Suppressor macrophage treated with lipopolysaccharide for 1 hour (primary cell): ENCODE data around the gene CCDC177.

Experiments
- DNase-seq, 3 donors: peaks; one replicate each; pipeline ENCODE4 v3.0.0-alpha.2; 2020 to 2022

The CCDC177 gene

DNA sequence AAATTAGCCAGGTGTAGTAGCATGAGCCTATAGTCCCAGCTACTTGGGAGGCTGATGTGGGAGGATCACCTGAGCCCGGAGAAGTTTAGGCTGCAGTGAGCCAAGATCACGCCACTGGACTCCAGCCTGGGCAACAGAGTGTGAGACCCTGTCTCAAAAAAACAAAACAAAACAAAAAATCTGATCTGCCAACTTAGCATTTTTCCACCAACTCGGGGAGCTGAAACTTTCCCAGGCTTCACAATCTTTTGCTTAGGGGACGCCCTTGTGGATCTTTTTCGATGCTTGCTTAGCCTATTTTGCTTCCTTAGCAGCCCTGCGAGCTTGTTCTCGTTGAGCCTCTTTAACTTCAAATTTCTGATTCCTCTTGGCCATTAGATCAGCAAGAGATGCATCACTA, 13.8 kb downstream of the CCDC177 start:
- no peak for DNase-seq

DNA sequence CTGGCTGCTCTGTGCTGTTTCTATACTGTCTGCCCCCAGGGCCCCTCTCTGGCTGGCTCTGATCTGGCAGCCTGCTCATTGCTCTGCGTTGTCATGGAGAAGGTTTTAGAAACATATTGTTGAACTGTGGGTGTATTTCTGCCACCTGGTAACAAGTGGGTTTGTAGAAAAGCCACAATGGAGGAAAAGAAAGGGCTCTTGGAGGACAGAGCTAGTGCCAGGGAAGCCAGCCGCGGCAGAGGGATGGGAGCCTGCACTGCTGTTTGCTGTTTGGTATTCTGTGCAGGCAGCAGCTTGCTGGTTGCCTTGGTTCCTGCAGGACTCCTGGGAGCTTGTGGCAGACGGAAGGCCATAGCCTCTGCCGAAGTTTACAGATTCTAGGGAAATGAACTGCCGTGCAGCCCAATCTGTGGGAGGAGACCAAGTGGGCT, 15.1 kb downstream of the CCDC177 start:
- no peak for DNase-seq

DNA sequence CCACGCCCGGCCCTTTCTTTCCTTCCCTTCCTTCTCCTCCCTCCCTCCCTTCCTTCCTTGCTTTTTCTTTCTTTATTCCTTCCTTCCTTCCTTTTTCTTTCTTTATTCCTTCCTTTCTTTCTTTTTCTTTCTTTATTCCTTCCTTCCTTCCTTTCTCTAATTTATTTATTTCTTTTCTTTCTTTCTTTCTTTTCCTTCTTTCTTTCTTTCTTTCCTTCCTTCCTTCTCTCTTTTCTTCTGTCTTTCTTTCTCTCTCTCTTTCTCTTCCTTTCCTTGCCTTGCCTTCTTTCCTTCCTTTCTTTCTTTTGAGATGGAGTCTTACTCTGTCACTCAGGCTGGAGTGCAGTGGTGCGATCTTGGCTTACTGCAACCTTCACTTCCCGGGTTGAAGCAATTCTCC, 15.9 kb downstream of the CCDC177 start:
- DNase-seq, result no peak

DNA sequence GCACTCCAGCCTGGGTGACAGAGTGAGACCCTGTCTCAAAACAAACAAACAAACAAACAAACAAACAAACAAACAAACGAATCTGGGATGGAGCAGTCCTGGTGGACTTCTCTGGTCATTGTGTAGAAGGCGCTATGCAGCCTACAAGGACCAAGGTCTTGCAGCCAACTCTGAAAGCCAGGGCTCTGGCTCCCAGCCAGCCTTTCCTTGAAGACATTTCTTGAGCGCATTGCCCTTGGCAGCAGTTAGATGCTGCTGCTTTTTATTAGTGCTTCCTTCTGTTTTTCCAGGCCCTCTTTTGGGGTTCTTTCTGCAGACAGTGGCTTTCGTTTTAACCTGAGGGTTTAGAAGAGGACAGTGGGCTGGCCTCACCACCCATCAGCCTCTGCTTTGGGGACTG, 20.2 kb downstream of the CCDC177 start:
- no peak for DNase-seq

DNA sequence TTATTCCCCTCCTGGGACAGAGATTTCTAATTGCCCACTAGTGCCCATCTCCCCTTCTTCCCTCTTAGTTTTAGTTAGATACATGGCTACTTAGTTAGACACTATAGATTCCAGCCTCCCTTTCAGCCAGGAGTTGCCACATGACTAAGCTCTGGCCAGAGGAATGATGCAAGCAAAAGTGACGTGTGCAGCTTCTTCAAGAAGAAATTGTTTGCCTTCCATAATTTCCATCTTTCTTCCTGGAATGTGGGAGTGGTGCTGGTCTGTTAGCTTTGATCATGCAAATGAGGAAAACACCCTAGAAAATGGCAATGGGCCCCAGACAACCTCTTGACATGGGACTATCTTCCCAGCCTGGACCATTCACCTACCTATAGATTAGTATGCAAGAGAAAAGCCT, 21.4 kb downstream of the CCDC177 start:
- DNase-seq, result peak; percentile 81 to 96 (median 95)

DNA sequence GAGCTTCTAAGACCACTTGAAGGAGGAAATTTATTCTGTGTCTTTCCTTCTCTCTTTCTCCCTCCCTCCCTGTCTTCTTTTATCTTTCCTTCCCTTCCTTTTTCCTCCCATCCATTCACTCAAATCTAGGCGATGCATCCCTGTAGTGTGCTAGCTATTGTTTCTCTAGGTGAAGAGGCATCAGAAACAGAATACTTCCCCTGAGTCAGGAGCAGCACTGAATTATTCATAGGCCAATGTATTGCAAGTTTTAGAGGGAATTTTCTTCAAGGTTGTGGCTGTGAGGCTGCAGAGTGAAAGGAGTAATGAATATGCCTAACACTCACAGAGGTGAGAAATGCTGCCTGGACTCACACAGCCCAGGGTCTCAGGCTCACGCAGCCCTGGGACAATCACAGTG, 23.2 kb downstream of the CCDC177 start:
- peak in 1 of 3 donors; percentile 24 for DNase-seq

DNA sequence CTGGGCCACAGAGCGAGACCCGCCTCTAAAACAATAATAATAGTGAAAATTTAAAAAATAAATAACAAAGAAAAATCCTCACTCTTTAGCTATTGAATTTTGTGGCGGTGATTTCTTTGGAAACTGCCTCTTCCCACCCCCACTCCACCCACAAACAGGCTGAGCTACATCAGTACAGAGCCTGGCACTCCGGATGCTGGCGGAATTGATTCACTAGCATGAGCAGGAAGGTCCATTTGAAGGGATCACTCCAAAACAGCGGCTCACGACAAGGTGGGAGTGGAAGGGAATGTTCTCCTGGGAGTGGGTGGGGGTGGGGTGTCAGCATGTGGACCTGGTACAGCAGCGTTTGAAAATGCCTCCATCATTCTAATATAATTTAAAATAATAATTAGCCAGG, 26.1 kb downstream of the CCDC177 start:
- DNase-seq, result no peak

DNA sequence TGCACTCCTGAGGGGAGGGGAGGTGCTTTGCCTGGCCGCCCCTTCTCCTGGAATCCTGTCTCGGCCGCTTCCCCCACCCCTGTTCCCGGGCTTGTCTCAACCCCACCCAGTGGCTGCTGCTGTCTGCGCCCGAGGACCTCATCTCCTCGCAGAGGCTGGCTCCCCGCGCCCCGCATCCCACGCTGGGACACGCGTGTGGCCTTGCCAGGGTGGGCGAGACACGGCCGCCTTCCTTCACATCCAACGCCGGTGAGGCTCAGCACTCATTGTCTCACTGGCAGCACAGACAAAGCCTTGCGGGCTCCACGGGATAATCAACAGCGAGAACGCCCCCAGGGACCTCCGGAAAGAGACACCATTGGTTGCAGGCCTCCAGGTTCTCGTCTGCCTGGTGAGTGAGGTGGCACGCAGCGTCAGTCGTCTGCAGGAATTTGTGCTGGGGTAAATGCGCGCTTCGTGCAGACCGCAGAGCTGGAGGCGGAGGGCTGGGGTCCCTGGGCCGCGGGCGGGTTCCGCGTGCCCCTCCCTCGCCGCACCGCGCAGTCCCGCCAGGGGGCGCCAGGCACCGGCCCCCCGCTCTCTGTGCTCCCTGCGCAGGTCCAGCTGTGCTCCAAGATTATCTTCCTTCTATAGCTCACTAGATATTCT, 26.8 kb downstream of the CCDC177 start:
- DNase-seq, result peak; percentile 29 to 55 (median 37)

DNA sequence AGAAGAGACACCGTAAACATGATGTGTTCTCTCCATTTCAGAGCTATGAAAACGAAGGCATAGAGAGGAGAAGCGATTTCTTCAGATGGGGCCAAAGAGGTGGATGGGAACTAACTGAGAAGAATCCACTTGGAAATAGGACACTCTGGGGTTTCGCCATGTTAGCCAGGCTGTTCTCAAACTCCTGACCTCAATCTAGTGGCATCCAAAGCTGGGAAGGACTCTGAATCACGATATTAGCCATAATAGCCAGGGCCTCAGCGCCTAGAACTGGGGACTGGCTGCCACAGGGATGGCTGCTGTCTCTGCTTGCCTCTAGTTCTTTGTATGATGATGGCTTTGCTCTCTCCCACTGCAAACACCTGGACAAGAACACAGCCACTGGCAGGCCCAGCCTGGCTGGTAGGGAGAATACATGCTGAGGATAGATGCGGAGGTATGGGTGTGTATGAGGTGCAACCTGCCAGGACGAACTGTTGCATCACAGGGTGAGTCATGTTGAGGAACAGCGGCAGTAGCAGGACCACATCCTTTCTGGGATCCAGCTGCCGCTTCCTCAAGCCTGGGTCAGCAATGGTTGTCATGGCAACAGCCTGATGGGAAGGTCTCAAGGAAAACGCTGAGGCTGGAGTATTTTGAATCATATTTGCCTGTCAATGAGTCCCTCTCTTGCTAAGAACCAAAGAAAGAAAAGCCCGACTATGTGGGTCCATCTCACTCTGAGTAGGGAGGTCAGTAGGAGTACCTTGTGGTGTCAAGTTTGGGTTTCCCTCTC, 31.1 kb downstream of the CCDC177 start:
- peak; percentile 72 to 83 (median 82) for DNase-seq

DNA sequence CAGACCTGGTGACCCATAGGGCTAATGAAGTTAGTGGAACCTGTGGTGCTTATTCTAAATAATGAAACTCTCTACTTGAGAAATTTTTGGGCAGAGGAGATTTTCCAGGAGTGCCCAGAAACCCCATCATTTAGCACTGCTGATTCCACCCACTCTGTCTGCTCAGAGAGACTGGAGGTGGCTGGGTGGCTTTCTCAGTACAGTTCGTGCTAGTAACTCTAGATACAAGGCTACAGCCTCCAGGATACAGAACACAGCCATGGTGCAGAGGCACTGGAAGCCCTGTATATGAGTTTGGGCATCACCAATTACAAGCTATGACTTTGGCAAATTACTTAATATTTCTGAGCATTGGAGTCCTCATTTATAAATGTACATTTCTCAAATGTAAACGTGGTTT, 32.4 kb downstream of the CCDC177 start:
- no peak for DNase-seq

DNA sequence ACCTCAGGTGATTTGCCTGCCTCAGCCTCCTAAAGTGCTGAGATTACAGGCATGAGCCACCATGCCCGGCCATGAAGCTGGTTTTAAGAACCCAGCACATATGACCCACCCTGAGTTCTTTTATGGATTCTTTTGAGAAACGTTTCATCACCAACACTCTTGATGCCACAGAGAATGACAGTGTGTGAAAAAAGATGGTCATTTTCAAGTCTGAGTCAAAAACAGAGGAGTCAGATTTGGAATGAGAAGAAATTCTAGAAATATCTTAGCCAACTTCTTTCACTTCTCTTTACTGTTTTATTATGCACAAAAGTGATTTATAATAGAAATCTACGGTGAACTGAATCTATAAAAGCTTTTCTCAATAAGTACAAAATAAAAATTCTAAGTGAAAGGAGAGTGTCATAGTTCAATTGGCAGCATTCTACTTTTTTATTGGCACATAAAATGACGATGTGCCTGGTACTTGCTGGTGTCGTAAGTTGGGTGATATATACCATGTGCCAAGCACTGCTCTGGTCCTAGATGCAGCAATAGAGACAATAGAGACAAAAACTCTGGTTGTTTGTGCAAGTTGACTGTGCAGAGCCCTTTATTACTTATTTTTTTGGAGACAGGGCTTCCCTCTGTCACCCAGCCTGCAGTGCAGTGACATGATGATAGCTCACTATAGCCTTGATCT, 33.9 kb downstream of the CCDC177 start:
- DNase-seq, result peak; percentile 18 to 67 (median 64)

DNA sequence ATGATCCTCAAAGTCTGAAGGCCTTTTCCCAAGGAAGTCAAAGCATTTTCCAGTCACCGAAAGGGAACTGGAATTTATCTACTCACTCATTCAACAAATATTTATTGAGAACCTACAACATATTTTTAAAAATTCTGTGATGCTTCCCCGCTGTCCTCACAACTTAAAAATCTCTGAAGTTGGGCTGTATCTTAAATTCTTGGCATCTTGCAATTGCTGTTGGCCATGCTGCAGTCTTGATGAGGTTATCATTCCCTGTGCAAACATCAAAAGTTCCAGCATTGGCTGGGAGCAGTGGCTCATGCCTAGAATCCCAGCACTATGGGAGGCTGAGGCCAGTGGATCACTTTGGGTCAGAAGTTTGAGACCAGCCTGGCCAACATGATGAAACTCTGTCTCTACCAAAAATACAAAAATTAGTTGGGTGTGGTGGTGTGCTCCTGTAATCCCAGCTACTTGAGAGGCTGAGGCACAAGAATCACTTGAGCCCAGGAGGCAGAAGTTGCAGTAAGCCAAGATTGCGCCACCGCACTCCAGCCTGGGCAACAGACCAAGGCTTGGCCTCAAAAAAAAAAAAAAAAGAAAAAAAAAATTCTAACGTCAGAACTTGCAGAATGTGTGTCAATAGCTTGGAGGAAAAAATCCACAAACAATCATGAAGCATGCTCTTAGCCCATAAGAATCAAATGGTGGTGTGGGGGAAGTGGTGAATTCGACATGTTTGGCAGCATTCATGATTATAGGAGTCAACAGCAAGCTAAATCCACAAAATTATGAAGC, 34.9 kb downstream of the CCDC177 start:
- peak; percentile 58 to 88 (median 80) for DNase-seq

DNA sequence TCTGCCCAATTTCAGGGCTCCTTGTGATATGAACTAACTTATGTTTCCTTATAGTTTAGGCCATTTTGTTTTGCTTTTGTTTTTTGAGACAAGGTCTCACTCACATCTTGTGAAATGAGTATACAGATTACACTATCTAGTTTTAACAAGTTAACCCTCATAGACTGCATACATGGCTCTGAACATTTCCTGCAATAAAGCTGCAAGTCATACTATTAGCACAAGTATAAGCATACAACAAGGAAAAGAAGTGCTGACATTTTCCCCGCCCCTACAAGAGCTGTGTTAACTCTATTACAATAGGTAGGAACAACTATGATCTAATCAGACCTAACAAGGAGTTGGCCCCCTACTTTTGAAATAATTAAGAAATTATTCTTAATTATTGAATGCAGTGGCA, 35.9 kb downstream of the CCDC177 start:
- DNase-seq, result no peak

DNA sequence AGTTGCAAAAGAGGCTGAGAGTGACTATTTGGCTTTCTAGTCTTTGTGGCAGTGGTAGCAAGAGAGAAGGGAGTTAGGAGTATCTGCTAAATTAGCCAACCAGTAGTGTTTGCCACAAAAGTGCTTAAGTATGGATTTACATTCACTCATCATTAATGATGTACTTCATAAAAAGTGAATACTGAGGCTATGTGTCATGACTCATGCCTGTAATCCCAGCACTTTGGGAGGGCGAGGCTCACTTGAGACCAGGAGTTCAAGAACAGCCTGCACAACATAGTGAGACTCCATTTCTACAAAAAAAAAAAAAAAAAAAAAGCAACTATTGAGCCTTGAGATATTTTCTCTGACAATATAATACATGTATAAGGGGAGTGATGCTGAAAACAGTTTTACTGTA, 36.8 kb downstream of the CCDC177 start:
- peak in 1 of 3 donors; percentile 18 for DNase-seq

DNA sequence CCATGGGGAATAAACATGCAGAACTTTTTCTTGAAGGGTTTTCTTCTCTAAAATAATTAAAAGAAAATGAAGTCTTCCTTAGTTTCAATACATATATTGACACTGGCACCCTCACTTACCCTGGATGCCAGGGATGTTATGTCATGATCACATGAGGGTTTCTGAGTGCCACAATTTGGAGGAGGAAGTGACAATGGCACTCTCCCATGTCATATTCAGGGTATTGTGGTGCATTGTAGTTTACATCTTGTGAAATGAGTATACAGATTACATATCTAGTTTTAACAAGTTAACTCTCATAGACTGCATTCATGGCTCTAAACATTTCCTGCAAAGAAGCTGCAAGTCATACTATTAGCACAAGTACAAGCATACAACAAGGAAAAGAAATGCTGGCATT, 37.7 kb downstream of the CCDC177 start:
- DNase-seq, result peak; percentile 65 to 79 (median 78)

DNA sequence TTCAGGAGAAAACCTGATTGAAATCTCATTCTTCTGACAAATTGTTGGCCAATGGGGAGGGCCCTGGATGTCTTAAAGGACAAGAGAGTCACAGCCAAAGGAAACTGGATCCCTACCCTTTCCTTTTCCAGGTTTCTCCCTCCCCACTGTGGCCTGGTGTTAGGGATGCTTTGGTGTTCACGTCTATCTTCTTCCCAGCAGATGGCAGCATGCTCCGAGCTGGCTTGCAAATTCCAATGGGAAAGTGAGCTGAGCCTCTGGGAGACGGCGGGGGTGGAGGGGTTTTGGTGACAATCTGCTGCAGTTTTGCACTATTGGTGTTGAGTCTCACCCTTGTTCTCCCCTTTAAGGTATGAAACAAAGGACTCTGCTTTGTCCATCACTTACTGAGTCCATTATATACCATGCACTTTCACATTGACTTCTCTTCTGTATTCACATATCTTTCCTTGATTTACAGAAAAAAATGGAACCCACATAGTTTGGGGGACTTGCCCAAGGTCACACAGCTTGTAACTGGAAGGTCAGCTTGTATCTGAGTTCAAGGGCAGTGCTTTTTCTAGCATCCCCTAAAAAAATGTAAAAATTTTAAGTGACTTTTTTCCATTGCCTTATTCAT, 39.3 kb downstream of the CCDC177 start:
- DNase-seq, result peak; percentile 47 to 58 (median 57)

DNA sequence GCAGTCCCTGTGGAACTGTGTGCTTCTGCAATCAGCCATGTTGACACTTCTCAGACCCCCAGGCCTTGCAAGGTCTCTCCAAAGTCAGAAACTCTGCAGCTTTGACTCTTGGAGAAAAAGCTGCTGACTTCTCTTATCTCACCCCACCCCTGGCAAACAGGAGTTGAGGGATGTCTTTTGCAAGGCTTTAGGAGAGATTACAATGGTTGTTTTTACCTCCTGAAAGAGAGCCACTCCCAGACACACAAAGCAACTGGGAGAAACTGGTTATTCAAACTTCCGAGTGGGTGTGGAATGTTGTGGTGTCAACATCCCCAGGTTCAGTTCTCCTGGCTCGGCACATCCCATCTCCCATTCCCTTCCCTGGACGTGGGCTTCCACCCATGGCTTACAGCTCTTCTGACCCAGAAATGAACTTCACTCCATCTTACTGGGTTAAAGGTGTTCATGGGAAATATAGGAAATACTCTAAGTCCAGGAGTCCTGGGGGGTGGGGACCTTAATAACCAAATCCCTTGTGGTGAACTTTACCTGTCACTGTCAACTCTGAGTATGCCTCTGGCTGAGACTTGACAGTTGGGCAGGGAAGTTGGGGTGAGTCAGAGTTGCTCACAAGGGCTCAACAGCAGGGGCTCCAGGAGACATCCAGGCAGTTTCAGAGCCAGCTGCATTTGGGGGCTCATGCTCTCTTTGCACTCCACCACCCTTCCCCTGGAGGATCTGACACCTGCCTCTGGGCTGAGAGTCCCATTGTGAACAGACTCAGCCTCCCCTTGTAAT, 41.9 kb downstream of the CCDC177 start:
- DNase-seq, result no peak

DNA sequence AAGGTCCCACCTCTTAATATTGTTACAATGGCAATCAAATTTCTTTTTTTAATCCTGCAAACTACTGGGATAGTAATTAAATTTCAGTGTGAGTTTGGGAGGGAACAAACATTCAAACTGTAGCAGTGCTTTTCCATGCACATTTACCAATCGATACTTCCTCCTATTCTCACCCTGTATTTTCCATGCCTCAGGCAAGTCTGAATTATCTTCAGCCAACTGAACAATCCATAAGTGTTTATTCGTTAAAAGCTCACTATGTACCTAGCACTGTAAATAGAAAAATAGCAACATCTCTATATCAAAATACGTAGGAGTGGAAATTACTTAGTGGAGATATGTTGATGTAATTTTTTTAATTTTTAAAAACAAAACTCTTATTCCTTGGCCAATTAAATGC, 43.5 kb downstream of the CCDC177 start:
- no peak for DNase-seq

DNA sequence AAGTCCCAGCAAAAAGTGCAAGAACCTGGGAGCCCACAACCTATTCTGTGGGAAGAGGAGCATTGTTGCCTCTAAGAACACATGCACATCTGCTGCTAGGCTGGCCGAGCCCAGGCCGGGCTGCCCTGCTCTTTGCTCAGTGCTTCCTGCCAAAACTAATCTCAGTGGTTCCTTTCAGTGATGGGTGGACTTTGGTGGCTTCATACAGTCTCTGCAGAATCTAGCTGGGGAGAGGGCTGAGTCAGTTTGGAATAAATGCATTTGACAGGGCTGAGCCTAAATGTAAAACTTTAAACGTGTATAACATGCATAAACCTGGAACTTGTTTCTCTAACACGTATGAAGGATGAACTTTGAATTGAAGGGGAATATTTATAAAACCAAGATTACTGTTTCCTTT, 44.6 kb downstream of the CCDC177 start:
- DNase-seq, result no peak

DNA sequence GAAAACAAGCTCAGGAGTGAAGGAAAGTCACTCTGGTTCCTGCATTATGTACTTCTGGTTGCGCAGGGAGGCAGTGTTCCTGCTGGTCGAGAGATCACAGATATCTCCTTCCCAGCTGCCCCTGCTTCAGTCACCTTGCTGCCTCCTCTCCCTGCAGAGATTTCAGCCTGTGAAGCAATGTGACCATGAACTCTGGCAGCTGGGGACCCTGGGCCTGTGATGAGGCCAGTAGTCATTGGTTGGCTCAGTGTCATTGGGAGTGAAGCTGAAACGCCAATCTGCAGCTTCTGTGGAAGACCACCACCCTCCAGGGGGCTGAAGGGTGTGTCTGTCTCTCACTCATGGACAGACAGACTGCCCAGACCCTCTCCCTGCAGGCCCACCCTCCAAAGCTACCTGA, 45.1 kb downstream of the CCDC177 start:
- DNase-seq, result no peak

DNA sequence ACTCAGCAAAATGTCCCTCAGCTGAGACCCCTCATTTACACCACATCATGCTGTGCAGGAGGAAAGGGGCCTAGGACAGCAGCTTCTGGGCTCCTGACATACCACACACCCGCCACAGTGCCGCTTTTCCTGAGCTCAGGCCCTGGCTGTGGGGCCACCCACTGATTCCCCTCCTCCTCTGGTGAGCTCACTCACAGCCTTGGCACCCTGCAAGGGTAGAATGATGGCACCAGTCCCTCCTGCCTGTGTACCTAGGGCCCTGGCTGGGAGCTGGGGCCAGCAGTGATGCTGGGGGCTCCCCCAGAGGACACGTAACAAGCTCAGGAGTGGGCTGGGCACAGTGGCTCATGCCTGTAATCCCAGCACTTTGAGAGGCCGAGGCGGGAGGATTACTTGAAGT, 45.7 kb downstream of the CCDC177 start:
- no peak for DNase-seq

DNA sequence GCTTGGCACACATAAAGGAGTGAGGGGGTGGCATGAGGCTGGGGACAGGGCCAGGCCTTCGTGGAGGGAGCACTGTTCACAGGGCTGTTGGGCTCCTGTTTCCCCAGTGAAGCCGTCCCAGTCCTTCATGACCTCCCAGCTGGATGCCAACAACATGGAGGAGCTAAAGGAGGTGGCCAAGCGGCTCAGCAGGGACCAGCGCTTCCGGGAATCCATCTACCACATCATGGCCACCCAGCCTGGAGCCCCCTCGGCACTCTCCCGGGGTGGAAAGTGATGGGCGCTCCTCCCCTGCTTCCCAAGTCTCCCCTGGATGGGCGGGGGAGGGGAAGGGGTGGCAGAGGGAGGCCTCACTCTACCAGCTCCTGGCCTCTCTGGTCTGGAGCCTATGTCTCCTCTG, 46.5 kb downstream of the CCDC177 start:
- no peak for DNase-seq
